ENCODE data around the gene RBM33.

GRCh38 chr7:155746188-155746587, 101.7 kb downstream of the RBM33 start:
- TF ChIP-seq CTCF (IDR thresholded peaks at IDR 0.05): no peak
- no peak for TF ChIP-seq POLR2A (IDR thresholded peaks at IDR 0.05)
